Loucy (cell line): ENCODE data around the gene SYNE2.

Source experiments
- H2AFZ ChIP-seq: fragments of 200-600 bp; sonication (generic); 2 replicates; pipeline ENCODE4 v1.6.0; 2016; ENCODE audit warnings: antibody characterized with exemption, mild to moderate bottlenecking, low read length, moderate library complexity
- H3F3A ChIP-seq: fragments of 200-600 bp; 2 replicates; pipeline ENCODE4 v1.6.0; 2016; ENCODE audit warnings: antibody characterized with exemption, low read depth, mild to moderate bottlenecking
- H3K27me3 ChIP-seq: fragments of 200-600 bp; sonication (generic); 2 replicates; pipeline ENCODE4 v1.6.1; 2014; ENCODE audit warnings: low read length, mild to moderate bottlenecking; ENCODE audit not compliant: insufficient read depth, poor library complexity, severe bottlenecking
- H3K36me3 ChIP-seq: fragments of 200-600 bp; sonication (generic); 2 replicates; pipeline ENCODE4 v1.6.1; 2016; ENCODE audit warnings: low read length; ENCODE audit not compliant: insufficient read depth
- H3K4me1 ChIP-seq: fragments of 200-600 bp; sonication (generic); 2 replicates; pipeline ENCODE4 v1.5.1; 2014; ENCODE audit warnings: low read length, mild to moderate bottlenecking; ENCODE audit not compliant: insufficient read depth, poor library complexity, severe bottlenecking
- H3K4me2 ChIP-seq: fragments of 200-600 bp; sonication (generic); 2 replicates; pipeline ENCODE4 v1.6.0; 2014; ENCODE audit warnings: antibody characterized with exemption, low read length, low read depth, mild to moderate bottlenecking; ENCODE audit not compliant: poor library complexity, severe bottlenecking
- H3K4me3 ChIP-seq: fragments of 200-600 bp; sonication (generic); 2 replicates; pipeline ENCODE4 v1.5.1; 2014; ENCODE audit warnings: low read length, mild to moderate bottlenecking, mixed read lengths; ENCODE audit not compliant: poor library complexity, severe bottlenecking
- H3K79me2 ChIP-seq: fragments of 200-600 bp; sonication (generic); 2 replicates; pipeline ENCODE4 v1.6.1; 2014; ENCODE audit warnings: low read length; ENCODE audit not compliant: insufficient read depth
- H3K9ac ChIP-seq: fragments of 200-600 bp; sonication (generic); 2 replicates; pipeline ENCODE4 v1.6.0; 2014; ENCODE audit warnings: mild to moderate bottlenecking, low read depth, low read length, moderate library complexity; ENCODE audit not compliant: poor library complexity, severe bottlenecking
- H3K9me2 ChIP-seq: fragments of 200-600 bp; sonication (generic); replicated peaks from 2 replicates; pipeline ENCODE4 v1.6.1; 2016; ENCODE audit warnings: low read depth, low read length, mixed read lengths
- H3K9me3 ChIP-seq: fragments of 200-600 bp; sonication (generic); 2 replicates; pipeline ENCODE4 v1.6.1; 2014; ENCODE audit warnings: mild to moderate bottlenecking, antibody characterized with exemption, low read length, low read depth; ENCODE audit not compliant: insufficient read depth
- H4K20me1 ChIP-seq: fragments of 200-600 bp; sonication (generic); 2 replicates; pipeline ENCODE4 v1.6.0; 2014; ENCODE audit warnings: antibody characterized with exemption, low read length, mild to moderate bottlenecking; ENCODE audit not compliant: insufficient read depth, poor library complexity, severe bottlenecking
- CTCF ChIP-seq: fragments of 200-600 bp; sonication (generic); conservative IDR thresholded peaks from 2 replicates; pipeline ENCODE4 v1.5.1; 2014; ENCODE audit warnings: mild to moderate bottlenecking, antibody characterized with exemption, low read length
- EZH2phosphoT487 ChIP-seq: fragments of 200-600 bp; IDR thresholded peaks from 2 replicates; pipeline ENCODE4 v1.6.1; 2018; ENCODE audit warnings: antibody characterized with exemption, mild to moderate bottlenecking, moderate library complexity, borderline replicate concordance

SYNE2 gene

GRCh38 chr14:64098120-64098519 lies 245.3 kb downstream of the SYNE2 start:
- no peaks in the 10 kb centered on the region for H4K20me1 ChIP-seq
- no peaks in the 10 kb centered on the region for H3K9me3 ChIP-seq
- H3K27me3 ChIP-seq = no peaks in the 10 kb centered on the region
- H3K9me2 ChIP-seq = no peaks in the 10 kb centered on the region
- H2AFZ ChIP-seq = no peak overlapping the region
- H3K36me3 ChIP-seq = 0 out of 2 replicates have a peak, but pooled peaks cover 3% of the 10 kb centered on the region
- no peak overlapping the region for H3K4me2 ChIP-seq
- H3K79me2 ChIP-seq = no peaks in the 10 kb centered on the region
- no peaks in the 10 kb centered on the region for H3K4me1 ChIP-seq
- no peak overlapping the region for H3K4me3 ChIP-seq
- TF ChIP-seq CTCF (no peak), EZH2phosphoT487 (no peak)
- H3K9ac ChIP-seq = no peak overlapping the region
- no peaks in the 10 kb centered on the region for H3F3A ChIP-seq

GRCh38 chr14:64107438-64107837 lies 254.6 kb downstream of the SYNE2 start:
- Histone ChIP-seq H3K4me2 (no peak overlapping the region), H3K9ac (no peak overlapping the region), H2AFZ (no peak overlapping the region), H3K27me3 (no peaks in the 10 kb centered on the region), H3F3A (no peaks in the 10 kb centered on the region), H3K36me3 (no peaks in the 10 kb centered on the region), H3K9me2 (no peaks in the 10 kb centered on the region), H3K9me3 (no peaks in the 10 kb centered on the region), H3K4me3 (no peak overlapping the region), H3K4me1 (peaks cover 12% of the 10 kb centered on the region), H4K20me1 (no peaks in the 10 kb centered on the region), H3K79me2 (peaks cover 12% of the 10 kb centered on the region)
- TF ChIP-seq EZH2phosphoT487 (no peak), CTCF (no peak)

- Histone ChIP-seq H3F3A (no peaks in the 10 kb centered on the region), H3K9ac (no peak overlapping the region), H4K20me1 (no peaks in the 10 kb centered on the region), H3K9me2 (no peaks in the 10 kb centered on the region), H3K79me2 (peaks cover 17% of the 10 kb centered on the region), H3K4me1 (peaks cover 36% of the 10 kb centered on the region), H3K36me3 (no peaks in the 10 kb centered on the region), H2AFZ (no peak overlapping the region), H3K27me3 (no peaks in the 10 kb centered on the region), H3K4me3 (no peak overlapping the region), H3K4me2 (no peak overlapping the region), H3K9me3 (no peaks in the 10 kb centered on the region)
- TF ChIP-seq EZH2phosphoT487 = no peak
- TF ChIP-seq CTCF = no peak
Measured at GRCh38 chr14:64109819-64110554, 257.2 kb downstream of the SYNE2 start.
